GM08714 (cell line): ENCODE results near the gene OR8H1.

ENCODE experiments used
- H3K4me3 ChIP-seq: fragments of 200-500 bp; sonication (Bioruptor generic); 2 replicates; pipeline ENCODE4 v1.5.1; 2014; ENCODE audit warnings: mild to moderate bottlenecking, low read length, inconsistent platforms
- ZNF274 ChIP-seq: IDR thresholded peaks from 2 replicates; pipeline ENCODE4 v1.6.1; 2012; ENCODE audit warnings: mild to moderate bottlenecking, low read depth, low read length

Gene OR8H1, protein sequence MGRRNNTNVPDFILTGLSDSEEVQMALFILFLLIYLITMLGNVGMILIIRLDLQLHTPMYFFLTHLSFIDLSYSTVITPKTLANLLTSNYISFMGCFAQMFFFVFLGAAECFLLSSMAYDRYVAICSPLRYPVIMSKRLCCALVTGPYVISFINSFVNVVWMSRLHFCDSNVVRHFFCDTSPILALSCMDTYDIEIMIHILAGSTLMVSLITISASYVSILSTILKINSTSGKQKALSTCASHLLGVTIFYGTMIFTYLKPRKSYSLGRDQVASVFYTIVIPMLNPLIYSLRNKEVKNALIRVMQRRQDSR

DNA sequence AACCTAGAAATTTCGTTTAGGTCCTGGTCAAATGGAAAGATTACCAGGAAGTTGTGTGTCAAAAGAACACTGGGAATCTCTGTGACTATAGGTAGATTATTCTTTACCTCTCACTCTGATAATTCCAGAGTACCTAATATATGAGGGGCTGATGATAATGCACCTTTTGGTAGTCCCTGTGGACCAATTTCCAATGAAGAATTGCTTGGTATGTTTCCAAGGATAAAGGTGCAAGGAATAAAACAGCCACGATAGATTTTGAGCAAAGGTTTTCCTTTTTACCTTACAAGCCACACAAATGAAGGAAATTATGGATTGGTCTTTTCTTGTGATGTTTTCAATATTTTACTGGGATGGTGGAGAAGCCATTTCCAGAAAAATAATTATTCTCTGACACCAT, at the start of gene OR8H1:
TSS of gene OR8H1 (minus strand) at position 101 of the 400 bp plus-strand sequence. CDS start 1,192 bp downstream, outside the sequence.
- TF ChIP-seq ZNF274 = no peak
- H3K4me3 ChIP-seq = no peak within 1 kb of the TSS

DNA sequence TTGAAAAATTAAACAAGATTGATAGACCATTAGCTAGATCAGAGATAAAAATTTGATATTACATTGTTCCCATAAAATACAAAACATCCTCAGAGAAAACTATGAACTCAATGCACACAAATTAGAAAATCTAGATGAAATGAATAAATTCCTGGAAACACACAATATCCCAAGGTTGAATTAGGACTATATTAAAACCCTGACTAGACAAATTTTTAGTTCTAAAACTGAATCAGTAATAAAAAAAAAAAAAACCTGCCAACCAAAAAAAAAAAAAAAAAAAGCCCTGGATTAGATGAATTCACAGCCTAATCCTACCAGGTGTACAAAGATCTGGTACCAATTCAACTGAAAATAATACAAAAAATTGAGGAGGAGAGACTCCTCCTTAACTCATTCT, 48.2 kb upstream of the OR8H1 start:
- no peak for TF ChIP-seq ZNF274

DNA sequence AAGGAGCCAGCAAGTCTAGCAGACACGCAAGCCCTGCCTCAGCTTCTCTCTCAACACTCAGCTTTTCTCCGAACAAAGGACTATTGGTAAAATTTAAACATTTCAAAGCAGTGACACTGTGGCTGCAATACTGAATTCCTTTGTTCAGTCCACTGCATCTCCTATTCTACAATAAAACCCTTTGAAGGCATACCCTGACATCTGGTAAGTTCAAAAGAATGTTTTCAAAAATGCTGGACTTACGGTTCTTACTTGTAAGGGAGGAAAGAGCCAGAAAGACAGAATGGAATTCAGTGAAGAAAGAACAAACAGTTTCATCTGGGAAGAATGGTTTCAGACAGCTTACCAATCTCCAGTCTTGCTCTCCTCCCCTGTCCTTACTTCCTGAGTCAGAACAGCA, 41.1 kb upstream of the OR8H1 start:
- no peak overlapping the region for H3K4me3 ChIP-seq
- no peak for TF ChIP-seq ZNF274

More for the DNA sequence above, 48.2 kb upstream of the OR8H1 start:
- H3K4me3 ChIP-seq = no peak overlapping the region

DNA sequence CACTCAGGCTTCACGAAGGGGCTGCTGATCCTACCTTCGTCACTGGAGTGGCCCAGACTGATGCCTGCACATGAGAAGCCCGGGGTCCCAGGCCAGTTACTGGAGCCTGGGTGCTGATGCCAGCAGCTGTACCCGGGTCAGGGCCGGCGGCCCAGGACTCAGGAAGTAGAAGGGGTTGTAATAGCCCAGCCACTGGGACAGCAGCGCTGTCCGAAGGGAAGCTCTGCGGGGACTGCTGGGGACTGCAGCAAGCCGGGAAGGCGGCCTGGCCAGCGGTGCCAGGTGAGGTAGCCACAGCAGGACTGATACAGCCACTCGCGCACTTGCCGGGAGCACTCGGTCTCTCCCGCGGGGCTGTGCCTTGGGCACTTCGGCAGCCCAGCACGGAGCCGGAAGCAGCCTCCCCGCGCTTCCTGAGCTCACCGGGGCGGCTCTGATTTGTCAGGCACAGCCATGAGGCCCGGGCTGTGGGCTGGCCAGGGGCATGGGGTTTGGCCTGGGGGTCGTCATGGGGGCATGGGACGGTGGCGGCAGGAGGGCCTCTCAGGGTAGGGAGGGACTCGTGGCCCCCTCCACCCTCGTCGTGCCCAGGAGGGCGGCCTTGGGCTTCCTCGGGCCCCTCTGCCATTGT, 39.9 kb upstream of the OR8H1 start:
- H3K4me3 ChIP-seq = no peak overlapping the region
- TF ChIP-seq ZNF274 = no peak

DNA sequence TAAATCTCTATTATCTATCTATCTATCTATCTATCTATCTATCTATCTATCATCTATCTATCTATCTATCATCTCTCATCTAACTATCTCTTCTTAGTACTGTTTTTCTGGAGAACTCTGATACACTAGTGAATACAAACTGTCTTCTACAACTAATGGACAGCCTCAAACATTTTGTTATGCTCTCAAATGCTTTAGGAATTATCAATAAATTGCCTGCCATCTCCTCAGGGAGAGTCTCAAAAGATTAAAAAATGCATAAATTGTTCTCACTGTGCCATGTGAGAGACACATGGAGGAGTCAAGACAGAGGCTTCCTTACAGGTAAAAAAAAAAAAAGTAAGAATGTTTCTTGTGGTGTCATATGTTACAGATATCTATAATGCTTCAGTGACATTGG, 22.8 kb upstream of the OR8H1 start, which contains the start of gene OR8K3:
TSS of gene OR8K3 (plus strand) at position 301 of the 400 bp plus-strand sequence. CDS start 3,163 bp downstream, outside the sequence.
- H3K4me3 ChIP-seq = no peak within 1 kb of the TSS
- no peak for TF ChIP-seq ZNF274

DNA sequence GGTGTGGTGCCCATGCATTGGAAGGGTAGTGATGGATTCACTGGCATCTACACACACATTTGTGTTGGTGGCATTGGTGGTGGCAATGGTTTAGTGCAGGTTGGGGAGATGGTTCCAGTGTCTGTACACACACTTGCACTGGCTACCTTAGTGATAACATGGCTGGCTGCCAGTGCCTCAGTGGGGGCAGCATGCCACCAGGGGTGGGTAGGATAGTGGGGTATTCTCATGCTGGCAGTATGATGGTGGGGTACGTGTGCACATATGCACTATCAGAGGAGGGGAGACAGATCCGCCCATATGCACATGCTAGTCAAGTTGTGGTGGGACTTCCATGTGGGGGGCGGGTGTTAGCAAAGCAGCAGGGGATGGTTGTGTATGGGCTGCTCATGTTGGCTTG, 15.8 kb upstream of the OR8H1 start:
- no peak for TF ChIP-seq ZNF274
- H3K4me3 ChIP-seq = no peak overlapping the region

DNA sequence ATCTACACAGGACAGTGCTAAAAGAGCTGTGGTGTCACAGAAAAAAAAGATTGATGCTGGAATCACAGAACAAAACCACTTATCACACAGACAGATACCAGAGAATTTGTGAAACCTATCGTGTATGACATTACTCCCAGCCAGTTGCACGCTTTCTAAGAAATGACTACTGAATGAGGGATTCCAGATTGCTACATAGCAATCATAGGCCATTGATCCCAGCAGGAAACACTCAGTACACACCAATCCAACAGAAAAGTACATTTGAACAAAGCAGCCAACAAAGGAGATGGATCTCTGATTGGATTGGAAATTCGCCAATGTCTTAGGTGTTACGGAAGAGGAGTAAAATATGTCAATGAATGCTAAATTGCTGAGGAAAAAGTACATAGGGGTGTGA, 4.8 kb upstream of the OR8H1 start:
- no peak overlapping the region for H3K4me3 ChIP-seq
- TF ChIP-seq ZNF274 = no peak

DNA sequence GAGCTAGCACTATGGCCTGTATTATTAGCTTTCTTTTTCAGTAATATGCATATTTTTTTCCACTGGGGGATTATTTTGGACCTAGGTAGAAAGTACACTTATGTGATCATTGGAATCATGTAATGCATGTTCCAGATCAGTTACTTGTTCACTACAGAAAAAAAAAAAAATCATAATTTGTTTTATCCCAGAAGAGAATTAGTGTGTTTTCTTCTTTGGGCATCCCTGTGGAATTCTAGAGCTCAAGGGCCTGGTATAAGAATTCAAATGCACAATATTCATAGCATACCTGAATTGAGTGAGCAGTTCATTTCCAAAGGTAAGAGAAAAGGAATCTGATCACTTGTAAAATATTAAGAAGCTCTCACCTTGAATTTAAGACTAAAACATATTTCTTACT, 18.2 kb downstream of the OR8H1 start, which contains the start of gene OR5T1:
TSS of gene OR5T1 (plus strand) at position 301 of the 400 bp plus-strand sequence. CDS start 1,485 bp downstream, outside the sequence.
- H3K4me3 ChIP-seq = no peak within 1 kb of the TSS
- no peak for TF ChIP-seq ZNF274

DNA sequence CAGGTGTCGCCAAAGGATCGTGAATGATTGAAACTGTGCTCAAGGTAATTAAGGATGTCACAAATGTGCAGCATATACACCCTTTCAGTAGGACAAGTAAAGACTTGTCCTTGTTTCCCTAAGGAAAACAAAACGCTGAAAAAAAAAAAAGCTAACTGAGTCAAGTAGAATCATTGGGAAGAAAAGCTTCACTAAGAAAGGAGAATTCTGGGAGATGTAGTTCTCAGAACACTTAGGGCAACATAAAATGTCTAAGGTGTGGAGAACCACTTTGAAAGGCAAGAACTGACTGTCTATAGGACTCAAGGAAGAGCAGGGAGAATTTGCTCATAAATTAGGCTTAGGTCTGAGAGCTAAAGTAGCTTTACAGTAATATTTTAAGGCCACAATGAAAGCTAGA, 21.0 kb downstream of the OR8H1 start:
- TF ChIP-seq ZNF274 = no peak
- H3K4me3 ChIP-seq = no peak overlapping the region

DNA sequence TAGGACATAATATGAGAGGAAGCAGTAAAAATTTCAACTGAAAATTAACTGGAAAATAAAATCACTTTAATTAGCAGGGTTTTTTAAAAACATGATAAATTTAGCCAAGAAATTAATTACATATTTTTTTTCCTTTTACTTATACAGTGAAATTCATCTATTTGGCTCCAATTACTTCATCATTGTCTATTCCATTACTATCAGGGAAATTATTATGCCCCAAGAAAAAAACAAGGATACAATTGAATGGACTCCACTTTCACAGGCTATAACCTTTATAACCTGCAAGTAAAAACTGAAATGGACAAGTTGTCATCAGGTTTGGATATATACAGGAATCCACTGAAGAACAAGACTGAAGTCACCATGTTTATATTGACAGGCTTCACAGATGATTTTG, 40.1 kb downstream of the OR8H1 start, which contains the start of gene OR5T3:
TSS of gene OR5T3 (plus strand) at position 301 of the 400 bp plus-strand sequence. CDS start at position 301, 0 bp downstream.
- no peak within 1 kb of the TSS for H3K4me3 ChIP-seq
- no peak for TF ChIP-seq ZNF274
